K562 (cell line): ENCODE results near the gene FGFR1OP2. TPM values are rescaled to one million over a fixed set of nuclear protein-coding genes. Genes with fewer than 3 reads are reported as not detected.

Experiments used
- ATAC-seq: fragments of 200-7000 bp; cut with Tn5 transposase; 3 replicates; pipeline ENCODE4 v1.9.1; 2020; ENCODE audit warnings: moderate library complexity
- BruUV-seq: library from RNA; stranded (reverse); fragments of 400-500 nt; replicated peaks from 2 replicates; lab custom pipeline; 2021; lab: Mats Ljungman, UMichigan
- CTCF ChIA-PET: fragments of 300-600 bp; formaldehyde crosslinking; extraction: SDS; loops from one replicate; lab custom pipeline; 2021; ENCODE audit warnings: low intra/inter-chr PET ratio; lab: Yijun Ruan, JAX
- POLR2A ChIA-PET: fragments of 300-600, 350-650 bp; sonication (Branson Sonifier 250); formaldehyde crosslinking; extraction: SDS; loops from one replicate; lab custom pipeline; 2021; ENCODE audit warnings: antibody characterized with exemption, inconsistent platforms; lab: Yijun Ruan, JAX
- DNase-seq, 4 experiments: peaks; one replicate each; pipeline versions ENCODE4 v3.0.0 to v3.0.0-alpha.2; 2011 to 2018; ENCODE audit warnings: low spot score in 3 of 4, mixed read lengths in 3 of 4; ENCODE audit errors: extremely low read depth in 1 of 4
- FAIRE-seq: peaks from 2 replicates; lab custom pipeline; 2011; peaks lifted over from hg19 to GRCh38; lab: Jason Lieb, UNC
- H2AFZ ChIP-seq: 2 replicates; pipeline ENCODE4 v1.6.0; 2011; ENCODE audit warnings: low read depth, low read length, control low read depth, inconsistent platforms
- H3K27ac ChIP-seq: fragments of 200-600 bp; 3 replicates; pipeline ENCODE4 v1.8.0; 2011; ENCODE audit warnings: low read depth, mild to moderate bottlenecking, control low read depth, inconsistent platforms, low read length, moderate library complexity, mixed read lengths; ENCODE audit errors: extremely low read depth
- H3K27me3 ChIP-seq, 2 experiments: fragments of 300-600 bp in 1 of 2; 2 replicates in 1 of 2; 3 replicates in 1 of 2; pipeline versions ENCODE4 v1.6.0 to v1.8.0; 2011; ENCODE audit warnings: inconsistent platforms in 2 of 2, low read length in 2 of 2, mild to moderate bottlenecking in 1 of 2, mixed read lengths in 1 of 2, moderate library complexity in 1 of 2; ENCODE audit not compliant: control insufficient read depth in 2 of 2, insufficient read depth in 2 of 2
- H3K36me3 ChIP-seq: fragments of 300-600 bp; 3 replicates; pipeline ENCODE4 v1.8.0; 2011; ENCODE audit warnings: mild to moderate bottlenecking, low read length, inconsistent platforms; ENCODE audit not compliant: control insufficient read depth, insufficient read depth
- H3K4me1 ChIP-seq, 2 experiments: fragments of 200-600 bp in 1 of 2; replicated peaks in 1 of 2; 2 replicates in 1 of 2; 3 replicates in 1 of 2; pipeline versions ENCODE4 v1.5.1 to v1.8.0; 2011; ENCODE audit warnings: inconsistent platforms in 2 of 2, low read length in 2 of 2, mild to moderate bottlenecking in 1 of 2, mixed read lengths in 1 of 2, moderate library complexity in 1 of 2; ENCODE audit not compliant: control insufficient read depth in 2 of 2, insufficient read depth in 2 of 2
- H3K4me2 ChIP-seq: 2 replicates; pipeline ENCODE4 v1.6.1; 2011; ENCODE audit warnings: low read length, control low read depth, inconsistent platforms, mixed read lengths; ENCODE audit not compliant: insufficient read depth
- H3K4me3 ChIP-seq: fragments of 200-600 bp; sonication (generic), shearing (Covaris generic); 2 replicates; pipeline ENCODE4 v1.5.1; 2016; ENCODE audit warnings: control low read depth, inconsistent platforms
- H3K79me2 ChIP-seq: fragments of 200-600 bp; 3 replicates; pipeline ENCODE4 v1.8.0; 2011; ENCODE audit warnings: low read length, inconsistent platforms; ENCODE audit not compliant: control insufficient read depth, insufficient read depth
- H3K9ac ChIP-seq, 2 experiments: 2 replicates each; pipeline versions ENCODE4 v1.6.0 to v1.6.1; 2011; ENCODE audit warnings: low read depth in 2 of 2, low read length in 2 of 2, control low read depth in 1 of 2, inconsistent platforms in 1 of 2, mild to moderate bottlenecking in 1 of 2, mixed read lengths in 1 of 2; ENCODE audit not compliant: insufficient read depth in 1 of 2
- H3K9me1 ChIP-seq: one replicate; pipeline ENCODE4 v1.6.0; 2011; ENCODE audit warnings: inconsistent platforms, mild to moderate bottlenecking, low read length, moderate library complexity; ENCODE audit not compliant: control insufficient read depth, insufficient read depth
- H3K9me3 ChIP-seq: replicated peaks from 2 replicates; pipeline ENCODE4 v1.5.1; 2011; ENCODE audit warnings: low read depth, low read length, inconsistent platforms; ENCODE audit not compliant: control insufficient read depth, insufficient read depth
- H4K20me1 ChIP-seq: replicated peaks from 2 replicates; pipeline ENCODE4 v1.6.1; 2011; ENCODE audit warnings: low read length, inconsistent platforms, mixed read lengths; ENCODE audit not compliant: control insufficient read depth, insufficient read depth
- CC2D1A ChIP-seq: fragments of 450-650 bp; IDR thresholded peaks from 2 replicates; pipeline ENCODE4 v1.6.1; 2017; ENCODE audit warnings: mild to moderate bottlenecking
- CEBPB ChIP-seq: fragments of 450-650 bp; IDR thresholded peaks from 2 replicates; pipeline ENCODE4 v1.6.1; 2016; ENCODE audit warnings: missing genetic modification characterization, missing compliant biosample characterization
- CEBPG ChIP-seq, 3 experiments: fragments of 200-800 bp in 1 of 3; sonication (Bioruptor generic) in 1 of 3; sonication (generic) in 1 of 3; formaldehyde crosslinking in 1 of 3; IDR thresholded peaks in 2 of 3; conservative IDR thresholded peaks in 1 of 3; 2 replicates each; pipeline versions ENCODE4 v1.6.1 to v1.8.0; 2016 to 2022; ENCODE audit warnings: missing compliant biosample characterization in 2 of 3, missing genetic modification characterization in 2 of 3, mild to moderate bottlenecking in 1 of 3, missing genetic modification reagents in 1 of 3
- EHMT2 ChIP-seq: fragments of 450-650 bp; IDR thresholded peaks from 2 replicates; pipeline ENCODE4 v1.6.1; 2018; ENCODE audit warnings: antibody characterized with exemption
- ELF4 ChIP-seq: fragments of 450-650 bp; formaldehyde crosslinking; IDR thresholded peaks from 2 replicates; pipeline ENCODE4 v1.4.0; 2022; ENCODE audit warnings: missing genetic modification characterization
- ETV1 ChIP-seq: fragments of 450-650 bp; conservative IDR thresholded peaks from 2 replicates; pipeline ENCODE4 v1.6.1; 2016; ENCODE audit warnings: missing genetic modification characterization, control low read depth, low read depth, missing compliant biosample characterization
- HDAC2 ChIP-seq: fragments of 450-650 bp; IDR thresholded peaks from 2 replicates; pipeline ENCODE4 v1.6.1; 2016; ENCODE audit warnings: mild to moderate bottlenecking
- KDM1A ChIP-seq, 2 experiments: fragments of 450-650 bp; IDR thresholded peaks; 2 replicates each; pipeline ENCODE4 v1.6.1; 2016; ENCODE audit warnings: mild to moderate bottlenecking in 2 of 2
- MCM2 ChIP-seq: fragments of 450-650 bp; IDR thresholded peaks from 2 replicates; pipeline ENCODE4 v1.6.1; 2017; ENCODE audit warnings: low read depth, mild to moderate bottlenecking
- MIER1 ChIP-seq: fragments of 450-650 bp; IDR thresholded peaks from 2 replicates; pipeline ENCODE4 v1.6.1; 2016; ENCODE audit warnings: antibody characterized with exemption, mild to moderate bottlenecking, low read depth
- MTA1 ChIP-seq: fragments of 450-650 bp; IDR thresholded peaks from 2 replicates; pipeline ENCODE4 v1.6.1; 2017; ENCODE audit warnings: borderline replicate concordance
- TRIM24 ChIP-seq, 2 experiments: fragments of 450-650 bp; IDR thresholded peaks; 2 replicates each; pipeline ENCODE4 v1.6.1; 2016
- ZFP30 ChIP-seq: fragments of 250-450 bp; sonication (Bioruptor Pico); IDR thresholded peaks from 2 replicates; pipeline ENCODE4 v1.8.0; 2022; ENCODE audit warnings: moderate library complexity, mild to moderate bottlenecking, inconsistent platforms, borderline replicate concordance
- ZNF263 ChIP-seq: sonication (generic); formaldehyde crosslinking; IDR thresholded peaks from 2 replicates; pipeline ENCODE4 v1.8.0; 2022; ENCODE audit warnings: mild to moderate bottlenecking, missing genetic modification reagents, borderline replicate concordance
- ZNF445 ChIP-seq: fragments of 250-450 bp; sonication (Bioruptor Pico); IDR thresholded peaks from 2 replicates; pipeline ENCODE4 v1.4.0; 2020; ENCODE audit warnings: low read depth, mild to moderate bottlenecking, moderate library complexity
- WGBS: fragments of 100-300 bp; shearing (Covaris generic); methylation state at CpG from one replicate; pipeline ENCODE4 v1.1.6; 2016; ENCODE audit warnings: low coverage, mixed read lengths; ENCODE audit not compliant: insufficient coverage; ENCODE audit errors: missing lambda C conversion rate; 5-methylcytosine and 5-hydroxymethylcytosine counted together
- in situ Hi-C: fragments of 300-500 bp; cut with MboI; formaldehyde crosslinking; loops from 4 replicates; pipeline ENCODE4 v1.15.0; 2018; ENCODE audit warnings: inconsistent platforms, mixed read lengths
- intact Hi-C: fragments of 100-400 bp; cut with micrococcal nuclease; formaldehyde crosslinking; loops from 2 replicates; pipeline ENCODE4 v1.14.2; 2022
- polyA plus RNA-seq, 8 experiments: library from polyadenylated mRNA; depleted of rRNA in 4 of 8; stranded (reverse) in 5 of 8; unstranded in 3 of 8; fragments of >200 nt; fragmentation: Nextera tagmentation in 2 of 8; fragmentation: Illumina TruSeq in 1 of 8; extraction: Ambion mirVana in 2 of 8; extraction: Trizol in 1 of 8; gene quantifications; 2 replicates each; pipeline versions ENCODE4 v1.2.1 to v1.2.3, GENCODE V29; 2011 to 2014; ENCODE audit warnings: inconsistent platforms in 1 of 8, missing spikeins in 1 of 8
- total RNA-seq, 7 experiments: library from RNA; depleted of rRNA in 6 of 7; stranded (reverse); fragments of >200 nt in 6 of 7; fragmentation: Illumina TruSeq in 2 of 7; extraction: Trizol in 2 of 7; gene quantifications; 2 replicates each; pipeline versions ENCODE4 v1.2.1 to v1.2.3, GENCODE V29; 2011 to 2021; ENCODE audit warnings: low replicate concordance in 1 of 7
- TF ChIP-seq, protein P1 (sequence below): fragments of 200-400 bp; formaldehyde crosslinking; IDR thresholded peaks from 2 replicates; pipeline ENCODE4 v1.6.1; 2017; ENCODE audit warnings: mild to moderate bottlenecking, low read depth, low read length, moderate library complexity
- TF ChIP-seq, protein P2 (sequence below): fragments of 450-650 bp; IDR thresholded peaks from 2 replicates; pipeline ENCODE4 v1.7.1; 2018; ENCODE audit warnings: mild to moderate bottlenecking, low read depth; ENCODE audit not compliant: partially characterized antibody
- TF ChIP-seq, protein P3 (sequence below): fragments of 250-450 bp; sonication (Bioruptor Pico); IDR thresholded peaks from 2 replicates; pipeline ENCODE4 v1.5.0; 2021

The FGFR1OP2 gene
- total and polyA plus RNA-seq, 9 of the 15 experiments (the other 6 are each of a cell fraction or from before 2014, with no cell fraction given): 31.6 to 49.0 (median 37.1) TPM

DNA sequence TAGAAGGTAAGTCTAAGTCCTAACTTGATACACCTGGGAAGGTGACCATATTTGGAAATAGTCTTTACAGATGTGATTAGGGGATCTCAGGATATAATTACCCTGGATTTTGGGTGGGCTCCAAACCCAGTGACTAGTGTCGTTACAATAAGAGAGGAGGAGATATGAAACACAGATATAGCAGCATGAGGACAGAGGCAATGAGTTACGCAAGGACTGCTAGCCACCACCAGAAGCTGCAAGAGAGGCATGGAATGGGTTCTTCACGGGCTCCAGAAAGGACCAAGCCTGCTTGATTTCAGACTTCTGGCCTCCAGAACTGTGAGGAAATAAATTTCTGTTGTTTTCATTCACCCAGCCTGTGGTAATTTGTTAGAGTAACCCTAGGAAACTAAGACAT is 28.6 kb downstream of the FGFR1OP2 start:
- DNase-seq: no peak
- Histone ChIP-seq H3K9me1 (no peaks in the 10 kb centered on the region), H3K27ac (no peak overlapping the region), H3K27me3 (no peaks in the 10 kb centered on the region), H3K79me2 (no peaks in the 10 kb centered on the region), H3K4me3 (no peak overlapping the region), H3K4me2 (no peak overlapping the region), H3K4me1 (no peaks in the 10 kb centered on the region), H3K9me3 (no peaks in the 10 kb centered on the region), H3K36me3 (peaks cover 28% of the 10 kb centered on the region), H3K9ac (no peak overlapping the region), H2AFZ (no peak overlapping the region), H4K20me1 (no peaks in the 10 kb centered on the region)
- no peak for FAIRE-seq
- intact Hi-C loops: no loop called here
- WGBS: 71% methylated on average over 3 of the region's 3 CpGs
- ATAC-seq: peak; percentile 22; the same call in 1 of the 3 replicates
- ChIA-PET POLR2A (no interaction called here), CTCF (no interaction called here)
- in situ Hi-C loops: no loop called here
- BruUV-seq: no TSS peak
- TF ChIP-seq, protein P1, sequence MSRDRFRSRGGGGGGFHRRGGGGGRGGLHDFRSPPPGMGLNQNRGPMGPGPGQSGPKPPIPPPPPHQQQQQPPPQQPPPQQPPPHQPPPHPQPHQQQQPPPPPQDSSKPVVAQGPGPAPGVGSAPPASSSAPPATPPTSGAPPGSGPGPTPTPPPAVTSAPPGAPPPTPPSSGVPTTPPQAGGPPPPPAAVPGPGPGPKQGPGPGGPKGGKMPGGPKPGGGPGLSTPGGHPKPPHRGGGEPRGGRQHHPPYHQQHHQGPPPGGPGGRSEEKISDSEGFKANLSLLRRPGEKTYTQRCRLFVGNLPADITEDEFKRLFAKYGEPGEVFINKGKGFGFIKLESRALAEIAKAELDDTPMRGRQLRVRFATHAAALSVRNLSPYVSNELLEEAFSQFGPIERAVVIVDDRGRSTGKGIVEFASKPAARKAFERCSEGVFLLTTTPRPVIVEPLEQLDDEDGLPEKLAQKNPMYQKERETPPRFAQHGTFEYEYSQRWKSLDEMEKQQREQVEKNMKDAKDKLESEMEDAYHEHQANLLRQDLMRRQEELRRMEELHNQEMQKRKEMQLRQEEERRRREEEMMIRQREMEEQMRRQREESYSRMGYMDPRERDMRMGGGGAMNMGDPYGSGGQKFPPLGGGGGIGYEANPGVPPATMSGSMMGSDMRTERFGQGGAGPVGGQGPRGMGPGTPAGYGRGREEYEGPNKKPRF: no peak
- TF ChIP-seq ZNF445 (no peak), ZNF263 (CRISPR knock-in tag) (no peak), CEBPB (tag) (peak; percentile 79), ELF4 (CRISPR knock-in tag) (no peak), EHMT2 (no peak), MTA1 (no peak), MCM2 (no peak), TRIM24 (IDR thresholded peaks at IDR 0.05) (peak; percentile 22 to 67; a peak in 2 of 4 replicates), CC2D1A (no peak), MIER1 (no peak), ZFP30 (CRISPR knock-in tag) (no peak), CEBPG (CRISPR knock-in tag; IDR thresholded peaks at IDR 0.05) (no peak), CEBPG (tag; conservative IDR thresholded peaks at IDR 0.05 in 1 of 2, IDR thresholded peaks at IDR 0.05 in 1 of 2) (0 out of 4 replicates have a peak, but pooled peaks of 1 of the 2 experiments have one; percentile 11), HDAC2 (no peak), ETV1 (tag) (no peak), KDM1A (IDR thresholded peaks at IDR 0.05) (no peak)
- TF ChIP-seq, protein P2, sequence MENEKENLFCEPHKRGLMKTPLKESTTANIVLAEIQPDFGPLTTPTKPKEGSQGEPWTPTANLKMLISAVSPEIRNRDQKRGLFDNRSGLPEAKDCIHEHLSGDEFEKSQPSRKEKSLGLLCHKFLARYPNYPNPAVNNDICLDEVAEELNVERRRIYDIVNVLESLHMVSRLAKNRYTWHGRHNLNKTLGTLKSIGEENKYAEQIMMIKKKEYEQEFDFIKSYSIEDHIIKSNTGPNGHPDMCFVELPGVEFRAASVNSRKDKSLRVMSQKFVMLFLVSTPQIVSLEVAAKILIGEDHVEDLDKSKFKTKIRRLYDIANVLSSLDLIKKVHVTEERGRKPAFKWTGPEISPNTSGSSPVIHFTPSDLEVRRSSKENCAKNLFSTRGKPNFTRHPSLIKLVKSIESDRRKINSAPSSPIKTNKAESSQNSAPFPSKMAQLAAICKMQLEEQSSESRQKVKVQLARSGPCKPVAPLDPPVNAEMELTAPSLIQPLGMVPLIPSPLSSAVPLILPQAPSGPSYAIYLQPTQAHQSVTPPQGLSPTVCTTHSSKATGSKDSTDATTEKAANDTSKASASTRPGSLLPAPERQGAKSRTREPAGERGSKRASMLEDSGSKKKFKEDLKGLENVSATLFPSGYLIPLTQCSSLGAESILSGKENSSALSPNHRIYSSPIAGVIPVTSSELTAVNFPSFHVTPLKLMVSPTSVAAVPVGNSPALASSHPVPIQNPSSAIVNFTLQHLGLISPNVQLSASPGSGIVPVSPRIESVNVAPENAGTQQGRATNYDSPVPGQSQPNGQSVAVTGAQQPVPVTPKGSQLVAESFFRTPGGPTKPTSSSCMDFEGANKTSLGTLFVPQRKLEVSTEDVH: peak; percentile 17
- TF ChIP-seq, protein P3, sequence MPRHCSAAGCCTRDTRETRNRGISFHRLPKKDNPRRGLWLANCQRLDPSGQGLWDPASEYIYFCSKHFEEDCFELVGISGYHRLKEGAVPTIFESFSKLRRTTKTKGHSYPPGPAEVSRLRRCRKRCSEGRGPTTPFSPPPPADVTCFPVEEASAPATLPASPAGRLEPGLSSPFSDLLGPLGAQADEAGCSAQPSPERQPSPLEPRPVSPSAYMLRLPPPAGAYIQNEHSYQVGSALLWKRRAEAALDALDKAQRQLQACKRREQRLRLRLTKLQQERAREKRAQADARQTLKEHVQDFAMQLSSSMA: no peak
